SKM-1 treated with dmso at 0.1 percent for 144 hours (cell line): ENCODE data around the gene GFOD1.
"Not testable (repeated sequence)": the region's sequence is repeated elsewhere in the genome, so short reads cannot be mapped to it uniquely, and the experiment has no call there.

ENCODE experiments used
- DNase-seq: peaks from one replicate; lab custom pipeline; 2025; ENCODE audit not compliant: unreplicated experiment; lab: John Stamatoyannopoulos, UW

GFOD1 gene

GRCh38 chr6:13407709-13408695 lies 79.4 kb downstream of the GFOD1 start:
- peak; percentile 99 for DNase-seq

- DNase-seq, result no peak
Measured at GRCh38 chr6:13407368-13407708, 80.1 kb downstream of the GFOD1 start.

DNA sequence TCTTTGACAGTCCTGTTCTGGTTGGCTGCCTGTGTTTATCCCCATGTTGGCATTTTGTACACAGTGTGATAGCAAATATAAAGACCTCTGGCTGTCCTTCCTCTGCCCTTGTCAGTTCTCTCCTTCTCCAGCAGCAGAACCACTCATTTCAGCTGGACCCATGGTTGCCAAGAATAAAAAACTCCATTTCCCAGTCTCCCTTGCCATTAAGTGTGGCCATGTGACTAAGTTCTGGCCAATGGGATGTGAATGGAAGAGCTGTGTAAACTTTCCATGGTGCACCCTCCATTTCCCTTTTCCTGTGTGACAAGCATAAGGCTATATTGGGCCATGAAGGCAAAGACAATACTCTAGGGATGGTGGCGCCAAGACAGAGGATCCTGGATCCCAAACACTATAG lies 80.6 kb downstream of the GFOD1 start:
- DNase-seq, result peak; percentile 15

GRCh38 chr6:13405961-13406477 lies 81.4 kb downstream of the GFOD1 start:
- no peak for DNase-seq

- no peak for DNase-seq
Measured at GRCh38 chr6:13404892-13405254, 82.5 kb downstream of the GFOD1 start.

- peak; percentile 83 for DNase-seq
Measured at GRCh38 chr6:13404228-13404891, 83.0 kb downstream of the GFOD1 start.

DNA sequence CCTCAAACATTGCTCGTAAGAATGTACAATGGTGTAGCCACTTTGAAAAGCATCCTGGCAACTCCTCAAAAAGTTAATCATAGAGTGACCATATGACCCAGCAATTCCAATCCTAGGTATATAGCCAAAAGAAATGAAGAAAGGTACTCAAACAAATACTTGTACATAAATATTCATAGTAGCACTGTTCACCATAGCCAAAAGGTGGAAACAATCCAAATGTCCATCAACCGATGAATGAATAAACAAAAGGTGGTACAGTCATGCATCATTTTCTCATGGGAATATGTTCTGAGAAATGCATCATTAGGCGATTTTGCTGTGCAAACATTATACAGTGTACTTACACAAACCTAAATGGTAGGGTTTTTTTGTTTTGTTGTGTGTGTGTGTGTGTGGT lies 84.7 kb downstream of the GFOD1 start:
- no peak for DNase-seq

DNA sequence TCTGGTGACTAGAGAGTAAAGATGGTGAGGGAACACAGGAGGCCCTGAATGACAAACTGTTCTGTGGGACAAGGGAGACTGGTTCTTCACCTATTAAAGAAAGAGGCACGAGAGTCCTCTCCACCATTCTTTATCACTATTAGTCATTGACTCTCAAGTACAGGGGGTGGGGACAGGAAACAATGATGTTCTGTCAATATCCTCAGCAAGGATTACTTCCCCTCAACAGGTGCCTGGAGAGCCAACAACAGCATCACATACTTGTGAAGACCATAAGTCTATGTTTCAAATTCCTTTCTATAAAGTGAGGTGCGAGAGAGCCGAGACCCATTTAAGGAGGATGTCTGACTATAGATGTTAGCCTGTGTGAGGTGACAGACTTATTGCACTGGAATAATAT lies 86.6 kb downstream of the GFOD1 start:
- no peak for DNase-seq

- DNase-seq, result no peak
Measured at GRCh38 chr6:13398421-13398994, 88.9 kb downstream of the GFOD1 start.

- DNase-seq, result no peak
Measured at GRCh38 chr6:13398069-13398381, 89.4 kb downstream of the GFOD1 start.

DNA sequence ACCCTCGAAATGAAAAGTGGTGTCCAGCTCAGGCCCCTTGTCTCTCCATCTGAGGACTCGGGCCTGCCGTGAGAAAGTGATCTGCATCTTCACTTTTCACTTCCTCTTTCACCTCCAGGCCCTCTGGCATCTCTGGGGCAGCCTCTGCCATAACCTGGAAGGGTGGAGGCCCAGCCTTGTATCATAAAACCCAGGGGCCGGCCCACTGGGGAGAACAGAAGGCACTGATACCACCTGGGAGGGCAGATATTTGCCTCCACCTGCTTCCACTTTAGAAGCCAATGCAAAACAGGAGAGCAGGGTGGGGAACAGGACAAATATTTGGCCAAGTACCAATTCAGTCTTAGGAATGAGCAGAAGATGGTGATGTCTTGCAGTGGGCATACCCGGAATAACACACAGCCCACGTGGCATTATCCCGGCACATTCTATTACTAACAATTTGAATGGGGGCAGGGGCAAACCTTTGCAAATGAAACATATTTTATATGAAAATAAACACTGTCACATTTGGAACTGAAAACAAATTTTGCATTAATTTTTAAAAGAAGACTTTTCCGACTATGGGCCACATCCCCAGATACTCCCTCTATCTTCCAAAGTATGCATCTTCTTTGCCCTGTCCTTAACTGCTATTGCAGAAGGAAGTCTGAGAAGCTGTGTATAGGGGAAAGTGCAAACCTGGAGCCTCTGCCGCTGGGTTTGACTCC lies 89.9 kb downstream of the GFOD1 start:
- DNase-seq, result peak; percentile 41

GRCh38 chr6:13396241-13396792 lies 91.1 kb downstream of the GFOD1 start:
- DNase-seq, result no peak

- peak; percentile 84 for DNase-seq
Measured at GRCh38 chr6:13395272-13396237, 91.8 kb downstream of the GFOD1 start.

DNA sequence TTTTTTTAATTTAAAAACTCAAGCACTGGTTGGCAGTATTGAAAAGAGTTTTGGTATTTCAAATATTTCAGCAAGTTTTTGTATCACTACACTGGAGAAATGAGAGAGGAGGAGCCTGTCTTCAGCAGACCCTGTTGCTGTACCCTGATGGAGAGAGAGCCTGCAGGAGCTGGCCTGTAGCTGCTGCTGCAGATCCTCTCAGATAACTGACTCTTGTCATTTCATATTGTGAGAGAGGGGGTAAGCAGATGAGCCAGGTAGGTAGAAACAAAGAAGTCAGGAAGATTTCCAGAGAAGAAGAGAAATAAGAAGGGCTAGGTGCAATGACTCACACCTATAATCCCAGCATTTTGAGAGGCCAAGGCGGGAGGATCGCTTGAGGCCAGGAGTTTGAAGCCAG lies 94.9 kb downstream of the GFOD1 start:
- DNase-seq, result no peak

DNA sequence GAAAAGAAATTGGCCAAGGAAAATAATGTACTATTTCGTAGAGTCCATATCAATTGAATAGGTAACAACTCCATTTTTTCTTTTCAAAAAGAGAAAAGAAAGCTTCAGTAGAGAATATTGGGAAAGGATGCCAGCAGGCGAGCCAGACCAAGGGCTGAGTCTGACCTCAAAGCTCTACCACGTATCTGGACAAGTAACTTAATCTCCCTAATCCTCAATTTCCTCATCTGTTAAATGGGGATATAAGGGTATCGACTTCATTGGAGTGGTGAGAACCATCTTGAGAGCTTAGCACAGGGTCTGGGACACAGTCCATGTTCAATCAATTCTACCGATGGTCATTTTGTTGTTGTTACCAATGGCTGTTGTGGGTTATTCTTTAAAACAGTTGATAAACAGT lies 95.9 kb downstream of the GFOD1 start:
- no peak for DNase-seq

DNA sequence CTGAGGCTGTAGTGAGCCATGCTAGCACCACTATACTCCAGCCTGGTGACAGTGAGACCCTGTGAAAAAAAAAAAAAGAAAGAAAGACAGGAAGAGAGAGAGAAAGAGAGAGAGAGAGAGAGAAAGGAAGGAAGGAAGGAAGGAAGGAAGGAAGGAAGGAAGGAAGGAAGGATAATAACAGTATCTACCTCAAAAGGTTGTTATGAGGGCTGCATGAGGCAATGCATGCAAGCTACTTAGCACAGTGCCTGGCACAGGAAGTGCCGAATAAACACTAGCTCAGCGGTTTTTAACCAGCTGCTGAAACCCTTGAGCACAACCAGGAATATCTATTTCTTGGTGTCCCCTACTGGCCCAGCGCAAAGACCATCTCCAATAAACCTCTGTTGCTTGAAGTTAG lies 96.7 kb downstream of the GFOD1 start:
- no peak for DNase-seq

DNA sequence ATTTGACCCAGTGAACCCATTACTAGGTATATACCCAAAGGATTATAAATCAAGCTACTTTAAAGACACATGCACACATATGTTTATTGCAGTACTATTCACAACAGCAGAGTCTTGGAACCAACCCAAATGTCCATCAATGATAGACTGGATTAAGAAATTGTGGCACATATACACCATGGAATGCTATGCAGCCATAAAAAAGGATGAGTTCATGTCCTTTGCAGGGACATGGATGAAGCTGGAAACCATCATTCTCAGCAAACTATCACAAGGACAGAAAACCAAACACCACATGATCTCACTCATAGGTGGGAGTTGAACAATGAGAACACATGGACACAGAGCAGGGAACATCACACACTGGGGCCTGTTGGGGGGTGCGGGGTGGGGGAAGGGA lies 98.2 kb downstream of the GFOD1 start:
- not testable (repeated sequence) for DNase-seq

GRCh38 chr6:13388769-13389168 lies 98.6 kb downstream of the GFOD1 start:
- not testable (repeated sequence) for DNase-seq

GRCh38 chr6:13384966-13385365 lies 102.4 kb downstream of the GFOD1 start:
- no peak for DNase-seq

DNA sequence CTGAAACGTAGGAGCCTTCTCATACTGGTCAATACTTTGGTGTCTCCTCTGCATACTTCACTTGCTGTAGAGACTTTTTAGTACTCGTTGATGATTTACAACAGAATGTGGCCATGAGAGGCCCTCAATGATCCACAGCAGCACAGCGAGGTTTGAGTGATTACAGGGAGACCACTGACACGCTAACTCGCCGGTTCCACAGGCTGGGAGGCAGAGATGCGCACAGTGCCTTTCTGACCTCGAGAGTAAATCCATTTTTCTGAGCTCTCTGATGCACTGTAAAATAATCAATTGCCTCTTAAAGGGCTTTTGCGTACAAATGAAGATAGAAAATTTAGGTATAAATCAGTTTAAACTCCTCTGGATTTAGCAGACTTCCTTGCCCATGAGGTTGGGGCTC lies 102.9 kb downstream of the GFOD1 start:
- no peak for DNase-seq
